ENCODE results near the gene C12orf54.
"Not testable (repeated sequence)": the region's sequence is repeated elsewhere in the genome, so short reads cannot be mapped to it uniquely, and the experiment has no call there.

Gene C12orf54

GRCh38 chr12:48512855-48513254 lies 30.6 kb downstream of the C12orf54 start:
- DNase-seq: no peak

DNA sequence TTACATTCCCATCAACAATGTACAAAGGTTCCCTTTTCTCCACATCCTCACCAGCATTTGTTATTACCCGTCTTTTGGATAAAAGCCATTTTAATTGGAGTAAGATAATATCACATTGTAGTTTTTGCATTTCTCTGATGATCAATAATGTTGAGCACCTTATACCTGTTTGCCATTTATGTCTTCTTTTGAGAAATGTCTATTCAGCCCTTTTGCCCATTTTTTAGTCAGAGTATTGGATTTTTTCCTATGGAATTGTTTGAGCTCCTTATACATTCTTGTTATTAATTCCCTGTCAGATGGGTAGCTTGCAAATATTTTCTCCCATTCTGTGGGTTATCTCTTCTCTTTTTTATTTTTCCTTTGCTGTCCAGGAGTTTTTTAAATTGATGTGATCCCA lies 32.4 kb downstream of the C12orf54 start:
- no peak for DNase-seq

DNA sequence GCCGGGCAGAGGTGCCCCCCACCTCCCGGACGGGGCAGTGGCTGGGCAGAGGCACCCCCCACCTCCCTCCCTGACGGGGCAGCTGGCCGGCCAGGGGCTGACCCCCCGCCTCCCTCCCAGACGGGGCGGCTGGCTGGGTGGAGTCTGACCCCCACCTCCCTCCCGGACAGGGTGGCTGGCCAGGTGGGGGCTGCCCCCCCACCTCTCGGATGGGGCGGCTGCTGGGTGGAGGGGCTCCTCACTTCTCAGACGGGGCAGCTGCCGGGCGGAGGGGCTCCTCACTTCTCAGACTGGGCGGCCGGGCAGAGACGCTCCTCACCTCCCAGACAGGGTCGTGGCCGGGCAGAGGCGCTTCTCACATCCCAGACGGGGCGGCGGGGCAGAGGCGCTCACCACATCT lies 38.1 kb downstream of the C12orf54 start:
- not testable (repeated sequence) for DNase-seq

- DNase-seq: no peak
Observed at GRCh38 chr12:48525332-48525731, 43.0 kb downstream of the C12orf54 start, which contains the start of gene OR8S1. TSS of gene OR8S1 (plus strand) at chr12:48525632. CDS start at chr12:48525632, 0 bp downstream.

DNA sequence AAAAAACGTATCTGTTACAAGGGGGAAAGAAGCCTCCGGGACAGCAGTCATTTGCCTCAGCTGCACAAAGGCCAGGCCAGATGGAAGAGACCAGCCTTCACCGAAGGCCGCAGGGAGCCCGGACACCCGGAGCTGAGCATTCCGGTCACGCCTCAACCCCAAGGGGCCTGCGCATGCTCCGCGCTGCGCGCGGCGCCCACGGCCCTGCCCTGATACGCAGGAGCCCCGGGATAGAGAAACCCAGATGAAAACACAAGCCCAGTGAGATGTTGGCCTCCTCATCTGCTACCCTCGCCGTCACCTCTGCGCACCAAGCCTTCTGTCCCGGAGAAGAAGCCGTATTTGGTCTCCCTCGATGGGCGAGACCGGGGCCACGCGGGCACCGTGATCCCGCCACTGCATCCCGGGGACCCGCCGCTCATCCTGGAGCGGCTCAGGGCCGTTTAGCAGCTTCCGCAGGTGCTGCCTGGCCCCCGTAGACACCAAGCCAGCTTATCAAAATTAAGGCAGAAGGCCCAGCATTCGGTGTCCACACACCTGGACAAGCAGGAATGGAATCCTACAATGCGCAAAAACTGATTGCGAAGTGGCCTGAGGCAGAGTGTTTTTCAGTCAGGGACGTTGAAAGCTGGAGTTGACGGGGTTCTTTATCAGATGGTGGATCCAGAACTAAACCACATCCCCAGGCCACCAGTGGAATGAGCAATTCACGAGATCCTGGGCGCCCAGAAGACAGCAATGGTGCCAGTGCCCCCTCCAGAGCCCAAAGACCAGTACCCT lies 45.8 kb downstream of the C12orf54 start:
- DNase-seq: no peak

DNA sequence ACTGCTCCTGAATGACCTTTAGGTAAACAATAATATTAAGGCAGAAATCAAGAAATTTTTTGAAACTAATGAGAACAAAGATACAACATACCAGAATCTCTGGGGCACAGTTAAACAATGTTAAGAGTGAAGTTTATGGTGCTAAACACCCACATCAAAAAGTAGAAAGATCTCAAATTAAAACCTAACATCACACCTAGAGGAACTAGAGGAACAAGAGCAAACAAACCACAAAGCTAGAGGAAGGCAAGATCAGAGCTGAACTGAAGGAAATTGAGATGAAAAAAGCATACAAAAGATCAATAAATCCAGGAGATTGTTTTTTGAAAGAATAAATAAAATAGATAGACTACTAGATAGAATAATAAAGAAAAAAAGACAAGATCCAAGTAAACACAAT lies 50.3 kb downstream of the C12orf54 start:
- no peak for DNase-seq

DNA sequence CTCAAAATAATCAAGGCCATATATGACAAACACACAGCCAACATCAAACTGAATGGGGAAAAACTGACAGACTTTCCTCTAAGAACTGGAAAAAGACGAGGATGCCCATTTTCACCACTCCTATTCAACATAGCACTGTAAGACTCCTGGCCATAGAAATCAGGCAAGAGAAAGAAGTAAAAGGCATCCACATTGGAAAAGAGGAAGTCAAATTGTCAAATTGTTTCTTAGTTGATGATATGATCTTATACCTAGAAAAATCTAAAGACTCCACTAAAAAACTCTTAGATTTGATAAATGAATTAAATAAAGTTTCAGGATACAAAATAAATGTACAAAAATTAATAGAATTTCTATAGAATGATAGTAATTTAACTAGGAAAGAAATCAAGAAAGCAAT lies 54.3 kb downstream of the C12orf54 start:
- DNase-seq: no peak

DNA sequence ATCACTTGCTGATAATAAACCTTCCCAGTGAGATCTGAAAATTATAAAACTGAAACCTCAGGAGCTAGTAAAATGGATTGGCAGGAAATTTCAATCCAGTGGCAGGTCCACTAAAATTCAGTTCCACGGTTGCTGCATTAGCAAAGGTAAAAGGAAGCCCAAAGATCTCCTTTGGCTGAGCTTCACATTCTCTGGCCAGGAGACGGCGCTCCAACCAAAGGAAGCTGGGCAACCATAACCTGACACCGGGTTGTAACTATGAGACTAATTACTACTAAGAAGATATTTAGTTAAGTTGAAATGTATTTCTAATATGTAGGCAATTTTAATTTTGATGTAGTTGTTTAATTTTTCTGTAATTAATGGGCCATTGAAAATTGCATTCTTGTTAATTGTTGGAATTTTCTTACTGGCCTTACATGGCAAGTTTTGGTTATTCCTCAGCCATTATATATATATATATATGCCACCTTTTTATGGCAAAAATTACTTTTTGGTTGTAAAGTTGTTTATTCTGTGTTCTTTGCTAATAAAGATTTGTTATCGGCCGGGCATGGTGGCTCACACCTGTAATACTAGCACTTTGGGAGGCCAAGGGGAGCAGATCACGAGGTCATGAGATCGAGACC lies 60.1 kb downstream of the C12orf54 start:
- DNase-seq: peak; percentile 73

- DNase-seq: no peak
Observed at GRCh38 chr12:48545833-48546469, 63.7 kb downstream of the C12orf54 start.
